ENCODE measurements around the gene SHB. TPM values are rescaled to one million over a fixed set of nuclear protein-coding genes. Genes with fewer than 3 reads are reported as not detected.
A peak's percentile ranks its signal among the peaks of the same experiment; 100 is the strongest.

The SHB gene
- total RNA-seq, 1 donor from 2014 or later, result 3.1 TPM

- peaks cover 8 to 54% (median 41%) of the 10 kb centered on the region in 3 donors for H3K4me1 ChIP-seq (ENCODE audit: control insufficient read depth in 3 of 3, insufficient read depth in 3 of 3, low read length in 3 of 3)
- H3K27ac ChIP-seq (ENCODE audit: low read depth, low read length), result no peak overlapping the region
- H3K36me3 ChIP-seq (ENCODE audit: control insufficient read depth in 3 of 3, insufficient read depth in 3 of 3, low read length in 3 of 3), result peaks cover 0 to 3% (median 0%) of the 10 kb centered on the region in 3 donors
- no peaks in the 10 kb centered on the region for H3K9me3 ChIP-seq (ENCODE audit: control insufficient read depth in 3 of 3, low read length in 3 of 3)
- no peak overlapping the region for H3K9ac ChIP-seq (ENCODE audit: low read depth in 1 of 3, low read length in 3 of 3)
- no peaks in the 10 kb centered on the region for H3K27me3 ChIP-seq (ENCODE audit: control insufficient read depth in 3 of 3, insufficient read depth in 3 of 3, low read length in 3 of 3)
- no peak overlapping the region for H3K4me3 ChIP-seq (ENCODE audit: low read length in 3 of 3)
These were observed 68.3 kb downstream of the SHB start for GRCh38 chr9:38000735-38001134.

GRCh38 chr9:38000332-38000731, 68.7 kb downstream of the SHB start:
- Histone ChIP-seq H3K9me3 (ENCODE audit: control insufficient read depth in 3 of 3, low read length in 3 of 3) (no peaks in the 10 kb centered on the region), H3K36me3 (ENCODE audit: control insufficient read depth in 3 of 3, insufficient read depth in 3 of 3, low read length in 3 of 3) (peaks cover 0 to 3% (median 0%) of the 10 kb centered on the region in 3 donors), H3K27ac (ENCODE audit: low read depth, low read length) (no peak overlapping the region), H3K9ac (ENCODE audit: low read depth in 1 of 3, low read length in 3 of 3) (no peak overlapping the region), H3K27me3 (ENCODE audit: control insufficient read depth in 3 of 3, insufficient read depth in 3 of 3, low read length in 3 of 3) (no peaks in the 10 kb centered on the region), H3K4me1 (ENCODE audit: control insufficient read depth in 3 of 3, insufficient read depth in 3 of 3, low read length in 3 of 3) (peaks cover 11 to 55% (median 42%) of the 10 kb centered on the region in 3 donors), H3K4me3 (ENCODE audit: low read length in 3 of 3) (no peak overlapping the region)

GRCh38 chr9:37999588-38000189, 69.3 kb downstream of the SHB start:
- Histone ChIP-seq H3K4me3 (ENCODE audit: low read length in 3 of 3) (no peak overlapping the region), H3K27me3 (ENCODE audit: control insufficient read depth in 3 of 3, insufficient read depth in 3 of 3, low read length in 3 of 3) (no peaks in the 10 kb centered on the region), H3K9me3 (ENCODE audit: control insufficient read depth in 3 of 3, low read length in 3 of 3) (no peaks in the 10 kb centered on the region), H3K36me3 (ENCODE audit: control insufficient read depth in 3 of 3, insufficient read depth in 3 of 3, low read length in 3 of 3) (peaks cover 0 to 3% (median 0%) of the 10 kb centered on the region in 3 donors), H3K4me1 (ENCODE audit: control insufficient read depth in 3 of 3, insufficient read depth in 3 of 3, low read length in 3 of 3) (peaks cover 12 to 55% (median 42%) of the 10 kb centered on the region in 3 donors), H3K27ac (ENCODE audit: low read depth, low read length) (no peak overlapping the region), H3K9ac (ENCODE audit: low read depth in 1 of 3, low read length in 3 of 3) (peak overlapping the region in 1 of 3 donors; percentile 16)

- H3K4me1 ChIP-seq (ENCODE audit: control insufficient read depth in 3 of 3, insufficient read depth in 3 of 3, low read length in 3 of 3), result peaks cover 17 to 59% (median 44%) of the 10 kb centered on the region in 3 donors
- peak overlapping the region in 1 of 3 donors; percentile 16 for H3K9ac ChIP-seq (ENCODE audit: low read depth in 1 of 3, low read length in 3 of 3)
These were observed 70.0 kb downstream of the SHB start for GRCh38 chr9:37998881-37999587.

DNA sequence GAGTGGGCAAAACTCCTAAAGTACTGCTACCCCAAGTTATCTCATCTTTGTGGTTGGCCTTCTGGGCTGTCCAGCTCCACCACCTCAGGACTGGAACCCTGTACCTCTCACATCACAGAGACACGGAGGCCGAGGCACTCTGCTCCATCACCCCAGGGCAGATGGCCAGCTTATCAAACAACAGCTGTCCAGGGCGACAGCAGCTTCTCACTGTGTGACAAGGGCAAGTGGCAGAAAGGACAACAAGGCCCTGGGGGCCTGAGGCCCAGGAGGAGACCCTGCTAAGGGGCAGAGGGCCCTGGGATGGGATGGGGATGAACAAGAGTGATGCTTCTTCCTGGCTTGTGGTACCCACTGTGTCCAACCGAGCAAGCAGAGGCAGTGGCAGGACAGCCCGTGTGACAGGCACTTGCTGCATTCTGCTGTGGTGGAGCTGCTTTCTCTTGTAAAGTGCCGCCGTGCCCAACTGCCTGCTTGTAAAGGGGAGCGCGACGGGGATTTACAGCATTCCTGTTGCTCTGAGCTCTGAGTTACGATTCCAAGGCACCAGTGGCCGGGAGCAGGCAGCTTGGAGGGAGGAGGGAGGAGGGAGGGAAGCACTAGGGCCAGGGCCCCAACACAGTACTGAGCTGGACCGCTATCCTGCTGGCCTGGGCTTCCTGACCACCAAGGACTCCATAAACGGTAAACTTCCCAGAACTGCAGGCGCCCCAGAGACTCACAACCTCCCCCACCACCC, 71.2 kb downstream of the SHB start:
- peaks cover 22 to 60% (median 41%) of the 10 kb centered on the region in 3 donors for H3K4me1 ChIP-seq (ENCODE audit: control insufficient read depth in 3 of 3, insufficient read depth in 3 of 3, low read length in 3 of 3)

More at GRCh38 chr9:37998881-37999587, 70.0 kb downstream of the SHB start:
- H3K27ac ChIP-seq (ENCODE audit: low read depth, low read length), result no peak overlapping the region
- H3K36me3 ChIP-seq (ENCODE audit: control insufficient read depth in 3 of 3, insufficient read depth in 3 of 3, low read length in 3 of 3), result peaks cover 0 to 3% (median 0%) of the 10 kb centered on the region in 3 donors
- no peaks in the 10 kb centered on the region for H3K27me3 ChIP-seq (ENCODE audit: control insufficient read depth in 3 of 3, insufficient read depth in 3 of 3, low read length in 3 of 3)
- H3K9me3 ChIP-seq (ENCODE audit: control insufficient read depth in 3 of 3, low read length in 3 of 3), result no peaks in the 10 kb centered on the region
- H3K4me3 ChIP-seq (ENCODE audit: low read length in 3 of 3), result no peak overlapping the region

DNA sequence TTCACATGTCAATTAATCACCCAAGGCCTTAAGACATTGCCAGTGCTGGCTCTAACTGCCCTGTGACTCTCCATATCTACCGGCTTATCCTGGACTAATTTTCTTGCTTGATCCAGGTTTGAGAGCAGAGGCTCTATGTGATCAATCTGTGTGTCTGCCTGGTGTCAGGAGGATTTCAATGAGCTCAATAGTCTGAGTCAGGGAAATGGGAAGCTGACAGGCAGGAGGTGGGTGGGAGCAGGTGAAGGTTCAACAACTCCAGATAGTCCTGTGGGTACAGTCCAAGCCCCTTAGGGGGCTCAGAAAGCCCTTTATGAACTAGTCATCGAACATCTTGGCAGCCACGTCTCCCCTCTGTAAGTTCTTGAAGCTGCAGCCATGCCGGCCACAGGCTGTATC, 72.2 kb downstream of the SHB start:
- Histone ChIP-seq H3K4me3 (ENCODE audit: low read length in 3 of 3) (no peak overlapping the region), H3K4me1 (ENCODE audit: control insufficient read depth in 3 of 3, insufficient read depth in 3 of 3, low read length in 3 of 3) (peaks cover 22 to 62% (median 43%) of the 10 kb centered on the region in 3 donors), H3K9ac (ENCODE audit: low read depth in 1 of 3, low read length in 3 of 3) (no peak overlapping the region), H3K9me3 (ENCODE audit: control insufficient read depth in 3 of 3, low read length in 3 of 3) (no peaks in the 10 kb centered on the region), H3K27me3 (ENCODE audit: control insufficient read depth in 3 of 3, insufficient read depth in 3 of 3, low read length in 3 of 3) (no peaks in the 10 kb centered on the region), H3K36me3 (ENCODE audit: control insufficient read depth in 3 of 3, insufficient read depth in 3 of 3, low read length in 3 of 3) (peaks cover 0 to 3% (median 0%) of the 10 kb centered on the region in 3 donors), H3K27ac (ENCODE audit: low read depth, low read length) (no peak overlapping the region)

More for the DNA sequence above, 71.2 kb downstream of the SHB start:
- Histone ChIP-seq H3K36me3 (ENCODE audit: control insufficient read depth in 3 of 3, insufficient read depth in 3 of 3, low read length in 3 of 3) (peaks cover 0 to 3% (median 0%) of the 10 kb centered on the region in 3 donors), H3K9me3 (ENCODE audit: control insufficient read depth in 3 of 3, low read length in 3 of 3) (no peaks in the 10 kb centered on the region), H3K9ac (ENCODE audit: low read depth in 1 of 3, low read length in 3 of 3) (no peak overlapping the region), H3K4me3 (ENCODE audit: low read length in 3 of 3) (no peak overlapping the region), H3K27ac (ENCODE audit: low read depth, low read length) (no peak overlapping the region), H3K27me3 (ENCODE audit: control insufficient read depth in 3 of 3, insufficient read depth in 3 of 3, low read length in 3 of 3) (no peaks in the 10 kb centered on the region)

DNA sequence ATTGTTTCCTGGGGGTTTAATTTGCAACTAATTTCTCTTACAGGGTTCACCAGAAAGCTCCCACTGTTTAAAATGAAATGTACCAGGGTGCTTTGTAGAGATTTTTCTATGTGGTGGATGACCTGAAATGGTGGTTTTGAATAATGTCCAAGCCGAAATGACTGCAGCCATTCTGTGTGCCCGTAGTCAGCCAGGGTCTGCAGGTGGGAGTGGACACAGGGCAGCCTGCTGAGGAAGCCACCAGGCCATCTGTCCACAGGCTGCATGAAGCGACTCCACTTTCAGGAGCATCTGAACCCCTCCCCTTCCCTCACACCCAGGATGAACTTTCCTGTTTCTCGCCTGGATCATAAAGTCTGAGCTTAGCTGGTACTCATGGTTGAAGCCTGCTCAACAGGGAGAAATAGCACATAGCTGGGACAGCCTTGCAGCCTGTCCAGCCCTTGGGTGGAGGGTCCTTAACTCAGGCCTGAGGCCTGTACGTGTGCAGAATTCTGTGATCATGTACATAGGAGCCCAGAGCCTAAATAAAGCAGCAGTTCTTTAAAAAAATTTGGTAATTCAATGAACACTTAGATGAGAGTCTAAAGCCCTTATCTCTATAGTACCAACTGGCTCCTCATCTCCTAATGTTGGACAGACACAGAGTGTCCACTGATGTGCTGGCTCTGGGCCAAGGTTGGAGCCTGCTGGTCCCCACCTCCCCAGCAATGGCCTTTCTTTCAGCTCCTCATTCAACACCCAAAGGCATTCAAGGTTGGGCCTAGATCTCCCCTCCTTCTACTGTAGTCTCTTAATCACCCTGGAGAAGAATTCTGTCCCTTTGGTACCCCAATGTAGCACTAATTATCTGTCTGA, 72.8 kb downstream of the SHB start:
- Histone ChIP-seq H3K9ac (ENCODE audit: low read depth in 1 of 3, low read length in 3 of 3) (no peak overlapping the region), H3K4me1 (ENCODE audit: control insufficient read depth in 3 of 3, insufficient read depth in 3 of 3, low read length in 3 of 3) (peaks cover 22 to 62% (median 43%) of the 10 kb centered on the region in 3 donors), H3K4me3 (ENCODE audit: low read length in 3 of 3) (no peak overlapping the region), H3K27ac (ENCODE audit: low read depth, low read length) (peak overlapping the region; percentile 90), H3K9me3 (ENCODE audit: control insufficient read depth in 3 of 3, low read length in 3 of 3) (no peaks in the 10 kb centered on the region), H3K36me3 (ENCODE audit: control insufficient read depth in 3 of 3, insufficient read depth in 3 of 3, low read length in 3 of 3) (no peaks in the 10 kb centered on the region), H3K27me3 (ENCODE audit: control insufficient read depth in 3 of 3, insufficient read depth in 3 of 3, low read length in 3 of 3) (no peaks in the 10 kb centered on the region)

- peak overlapping the region; percentile 90 for H3K27ac ChIP-seq (ENCODE audit: low read depth, low read length)
- H3K9ac ChIP-seq (ENCODE audit: low read depth in 1 of 3, low read length in 3 of 3), result peak overlapping the region in 2 of 3 donors; percentile 61 to 66
- peak overlapping the region; percentile 30 to 49 (median 49) for H3K4me3 ChIP-seq (ENCODE audit: low read length in 3 of 3)
- H3K27me3 ChIP-seq (ENCODE audit: control insufficient read depth in 3 of 3, insufficient read depth in 3 of 3, low read length in 3 of 3), result no peaks in the 10 kb centered on the region
- H3K4me1 ChIP-seq (ENCODE audit: control insufficient read depth in 3 of 3, insufficient read depth in 3 of 3, low read length in 3 of 3), result peaks cover 22 to 59% (median 43%) of the 10 kb centered on the region in 3 donors
- H3K9me3 ChIP-seq (ENCODE audit: control insufficient read depth in 3 of 3, low read length in 3 of 3), result no peaks in the 10 kb centered on the region
- no peaks in the 10 kb centered on the region for H3K36me3 ChIP-seq (ENCODE audit: control insufficient read depth in 3 of 3, insufficient read depth in 3 of 3, low read length in 3 of 3)
These were observed 73.7 kb downstream of the SHB start for GRCh38 chr9:37995348-37995737.

DNA sequence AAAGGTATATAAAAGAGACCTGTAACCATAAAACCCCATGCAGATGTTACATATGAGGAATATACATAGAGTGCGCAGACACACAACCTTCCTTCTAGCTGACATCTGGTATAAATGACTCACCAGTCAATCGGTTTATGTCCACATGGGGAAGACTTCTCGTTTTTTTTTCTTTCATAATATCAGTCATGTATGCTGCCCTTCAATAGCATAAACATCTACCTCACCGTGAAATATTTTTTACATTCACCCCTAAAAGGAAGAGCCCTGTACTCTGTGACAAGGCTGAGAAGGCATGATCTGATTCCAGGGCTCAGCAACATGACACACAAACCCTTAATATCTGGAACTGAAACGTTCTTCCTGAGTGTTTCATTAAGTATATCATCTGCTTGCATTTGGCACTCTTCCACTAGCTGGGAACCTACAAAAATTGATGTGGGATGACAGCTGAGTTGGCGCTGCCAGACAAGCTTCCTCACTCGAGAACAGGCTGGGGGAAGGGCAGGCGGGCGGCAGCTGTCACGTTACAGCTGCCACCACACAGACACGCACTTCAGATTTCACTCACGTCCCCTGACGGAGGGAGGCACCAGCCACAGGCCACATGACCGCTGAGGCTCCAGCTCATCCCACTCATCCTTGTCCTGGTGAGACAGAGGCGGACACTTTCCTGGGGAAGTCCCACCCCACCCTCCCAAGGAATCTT, 74.2 kb downstream of the SHB start:
- Histone ChIP-seq H3K4me3 (ENCODE audit: low read length in 3 of 3) (peak overlapping the region; percentile 30 to 49 (median 49)), H3K9ac (ENCODE audit: low read depth in 1 of 3, low read length in 3 of 3) (peak overlapping the region; percentile 61 to 66 (median 66)), H3K4me1 (ENCODE audit: control insufficient read depth in 3 of 3, insufficient read depth in 3 of 3, low read length in 3 of 3) (peaks cover 22 to 54% (median 39%) of the 10 kb centered on the region in 3 donors)

More for the DNA sequence above, 74.2 kb downstream of the SHB start:
- Histone ChIP-seq H3K27ac (ENCODE audit: low read depth, low read length) (peak overlapping the region; percentile 90), H3K27me3 (ENCODE audit: control insufficient read depth in 3 of 3, insufficient read depth in 3 of 3, low read length in 3 of 3) (no peaks in the 10 kb centered on the region), H3K36me3 (ENCODE audit: control insufficient read depth in 3 of 3, insufficient read depth in 3 of 3, low read length in 3 of 3) (no peaks in the 10 kb centered on the region), H3K9me3 (ENCODE audit: control insufficient read depth in 3 of 3, low read length in 3 of 3) (no peaks in the 10 kb centered on the region)
